GM23248 (cell line): ENCODE measurements around the gene SPRTN. TPM values are rescaled to one million over a fixed set of nuclear protein-coding genes. Genes with fewer than 3 reads are reported as not detected.
"Not testable (repeated sequence)": the region's sequence is repeated elsewhere in the genome, so short reads cannot be mapped to it uniquely, and the experiment has no call there.

Source experiments
- DNase-seq: peaks from one replicate; pipeline ENCODE4 v3.0.0-alpha.2; 2015
- H2AFZ ChIP-seq: fragments of 200-600 bp; sonication (generic); 2 replicates; pipeline ENCODE4 v1.6.1; 2016; ENCODE audit warnings: antibody characterized with exemption
- H3F3A ChIP-seq: fragments of 200-600 bp; sonication (generic); 2 replicates; pipeline ENCODE4 v1.6.1; 2016; ENCODE audit warnings: mild to moderate bottlenecking, antibody characterized with exemption, mixed run types; ENCODE audit not compliant: insufficient read depth
- H3K27ac ChIP-seq: fragments of 200-600 bp; sonication (generic); 2 replicates; pipeline ENCODE4 v1.5.1; 2016; ENCODE audit warnings: mild to moderate bottlenecking
- H3K27me3 ChIP-seq: fragments of 200-600 bp; sonication (generic); replicated peaks from 2 replicates; pipeline ENCODE4 v1.6.1; 2016; ENCODE audit warnings: mild to moderate bottlenecking; ENCODE audit not compliant: insufficient read depth
- H3K36me3 ChIP-seq: fragments of 200-600 bp; sonication (generic); 2 replicates; pipeline ENCODE4 v1.6.1; 2016; ENCODE audit warnings: low read depth, mild to moderate bottlenecking
- H3K4me1 ChIP-seq: fragments of 200-600 bp; sonication (generic); 2 replicates; pipeline ENCODE4 v1.6.1; 2016; ENCODE audit warnings: mild to moderate bottlenecking; ENCODE audit not compliant: insufficient read depth
- H3K4me2 ChIP-seq: fragments of 200-600 bp; sonication (generic); one replicate; pipeline ENCODE4 v1.6.1; 2016; ENCODE audit warnings: mild to moderate bottlenecking; ENCODE audit not compliant: unreplicated experiment
- H3K4me3 ChIP-seq: fragments of 200-600 bp; sonication (generic); 2 replicates; pipeline ENCODE4 v1.5.1; 2016; ENCODE audit warnings: mild to moderate bottlenecking
- H3K79me2 ChIP-seq: fragments of 200-600 bp; sonication (generic); 2 replicates; pipeline ENCODE4 v1.6.1; 2016; ENCODE audit warnings: mild to moderate bottlenecking; ENCODE audit not compliant: insufficient read depth
- H3K9ac ChIP-seq: fragments of 200-600 bp; sonication (generic); 2 replicates; pipeline ENCODE4 v1.6.1; 2016; ENCODE audit warnings: mild to moderate bottlenecking
- H3K9me2 ChIP-seq: fragments of 200-600 bp; sonication (generic); 2 replicates; pipeline ENCODE4 v1.6.1; 2016; ENCODE audit warnings: mixed run types, mild to moderate bottlenecking, moderate library complexity; ENCODE audit not compliant: insufficient read depth
- H3K9me3 ChIP-seq: fragments of 200-600 bp; sonication (generic); one replicate; pipeline ENCODE4 v1.6.1; 2017; ENCODE audit warnings: low read depth
- H4K20me1 ChIP-seq: fragments of 200-600 bp; sonication (generic); 2 replicates; pipeline ENCODE4 v1.6.0; 2016; ENCODE audit not compliant: insufficient read depth
- EZH2 ChIP-seq: fragments of 200-600 bp; sonication (generic); IDR thresholded peaks from 2 replicates; pipeline ENCODE4 v1.6.1; 2018; ENCODE audit warnings: antibody characterized with exemption, mild to moderate bottlenecking; ENCODE audit not compliant: insufficient read depth, poor library complexity, severe bottlenecking
- EZH2phosphoT487 ChIP-seq: fragments of 200-600 bp; sonication (generic); IDR thresholded peaks from 2 replicates; pipeline ENCODE4 v1.6.1; 2018; ENCODE audit warnings: antibody characterized with exemption, moderate library complexity, mild to moderate bottlenecking, low read depth; ENCODE audit not compliant: insufficient read depth
- WGBS, 2 experiments: methylation state at CpG; one replicate each; pipeline ENCODE4 v1.1.6; 2015 to 2017; ENCODE audit warnings: low lambda C conversion rate in 2 of 2, low coverage in 1 of 2; ENCODE audit errors: missing lambda C conversion rate in 2 of 2; 5-methylcytosine and 5-hydroxymethylcytosine counted together
- in situ Hi-C: fragments of 300-500 bp; cut with MboI; formaldehyde crosslinking; loops from 2 replicates; pipeline ENCODE4 v1.15.0; 2020
- polyA plus RNA-seq: library from polyadenylated mRNA; unstranded; fragments of >200 nt; fragmentation: Nextera tagmentation; extraction: Ambion mirVana; gene quantifications from 2 replicates; pipeline ENCODE4 v1.2.1, GENCODE V29; 2016
- total RNA-seq: library from RNA; depleted of rRNA; stranded (reverse); fragments of >200 nt; shearing (Covaris generic); gene quantifications from 2 replicates; pipeline ENCODE4 v1.2.3, GENCODE V29; 2014

Gene SPRTN
- total and polyA plus RNA-seq, 2 experiments from 2014 or later: 10.4 to 15.9 TPM

DNA sequence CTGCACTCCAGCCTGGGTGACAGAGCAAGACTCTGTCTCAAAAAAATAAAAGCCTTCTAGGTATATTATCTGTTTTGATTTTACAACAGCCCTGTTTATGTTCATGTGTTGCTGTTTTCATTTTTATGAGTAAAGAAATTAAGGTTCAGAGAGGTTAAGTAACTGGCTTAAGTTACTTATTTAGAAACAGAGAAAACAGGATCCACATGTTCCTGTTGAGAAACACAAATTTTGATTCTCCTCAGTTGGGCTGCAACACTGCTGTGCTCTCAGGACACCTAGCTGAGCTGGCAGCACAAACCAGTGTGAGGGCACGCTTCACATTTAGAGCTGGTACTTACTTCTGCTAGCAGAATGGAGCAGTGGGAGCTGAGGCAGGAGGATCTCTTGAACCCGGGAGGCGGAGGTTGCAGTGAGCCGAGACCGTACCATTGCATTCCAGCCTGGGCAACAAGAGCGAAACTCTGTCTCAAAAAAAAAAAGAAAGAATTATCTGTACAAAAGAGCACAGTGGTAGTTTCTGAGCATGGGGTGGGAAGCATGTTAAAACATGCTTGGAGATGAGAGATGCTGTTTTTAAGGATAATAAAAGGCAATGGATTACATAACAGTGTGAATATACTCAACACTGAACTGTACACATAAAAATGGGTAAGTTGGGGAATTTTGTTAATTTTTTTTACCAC lies 2.4 kb downstream of the SPRTN start:
- in situ Hi-C loops: loop anchor here (10.0 kb wide), 1 partner anchor 244 kb away; no protein-coding TSS in a partner anchor

DNA sequence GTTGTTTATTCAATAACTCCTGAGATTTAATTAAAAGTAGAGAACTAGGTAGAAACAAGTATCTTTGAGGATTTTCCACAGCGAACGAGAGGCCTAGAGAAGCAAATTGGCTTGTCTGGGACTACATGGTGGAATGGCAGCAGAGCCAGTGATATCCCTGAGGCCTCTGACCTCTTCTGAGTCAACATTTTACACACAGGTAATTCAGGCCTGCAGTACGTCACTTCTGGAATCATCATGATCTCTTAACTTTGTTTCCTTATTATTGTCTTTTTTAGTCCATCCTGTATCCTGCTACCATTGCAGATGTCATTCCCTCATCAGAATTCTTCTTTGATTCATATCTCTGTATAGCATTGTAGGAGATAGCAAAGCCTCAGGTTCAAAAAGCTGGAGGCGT lies 9.9 kb downstream of the SPRTN start:
- Histone ChIP-seq H2AFZ (no peak overlapping the region), H3K36me3 (peaks cover 25% of the 10 kb centered on the region), H3K4me3 (no peak overlapping the region), H4K20me1 (no peaks in the 10 kb centered on the region; the same call in 1 of the 2 replicates), H3K9me2 (no peaks in the 10 kb centered on the region), H3K9me3 (no peaks in the 10 kb centered on the region), H3K4me1 (no peaks in the 10 kb centered on the region), H3K9ac (no peak overlapping the region), H3K27ac (no peak overlapping the region), H3F3A (no peaks in the 10 kb centered on the region), H3K79me2 (peaks cover 43% of the 10 kb centered on the region), H3K27me3 (no peaks in the 10 kb centered on the region), H3K4me2 (no peak overlapping the region)
- WGBS, 2 experiments: 95 to 96% methylated on average over 4 of the region's 4 CpGs
- in situ Hi-C loops: loop anchor here (10.0 kb wide), 1 partner anchor 237 kb away; no protein-coding TSS in a partner anchor
- no peak for TF ChIP-seq EZH2
- no peak for DNase-seq

More for the DNA sequence above, 2.4 kb downstream of the SPRTN start:
- WGBS, 2 experiments: 96 to 98% methylated on average over 6 of the region's 6 CpGs
- Histone ChIP-seq H3K9me2 (no peaks in the 10 kb centered on the region), H3K9ac (no peak overlapping the region), H3K9me3 (no peaks in the 10 kb centered on the region), H3K36me3 (peaks cover 4% of the 10 kb centered on the region; the same call in 1 of the 2 replicates), H3F3A (no peaks in the 10 kb centered on the region), H3K4me3 (no peak overlapping the region), H4K20me1 (peaks cover 8% of the 10 kb centered on the region; the same call in 1 of the 2 replicates), H3K27ac (no peak overlapping the region), H3K4me1 (peaks cover 18% of the 10 kb centered on the region; the same call in 1 of the 2 replicates), H3K27me3 (no peaks in the 10 kb centered on the region), H3K79me2 (peaks cover 94% of the 10 kb centered on the region), H3K4me2 (no peak overlapping the region), H2AFZ (no peak overlapping the region)
- TF ChIP-seq EZH2: no peak
- no peak for TF ChIP-seq EZH2phosphoT487
- no peak for DNase-seq

DNA sequence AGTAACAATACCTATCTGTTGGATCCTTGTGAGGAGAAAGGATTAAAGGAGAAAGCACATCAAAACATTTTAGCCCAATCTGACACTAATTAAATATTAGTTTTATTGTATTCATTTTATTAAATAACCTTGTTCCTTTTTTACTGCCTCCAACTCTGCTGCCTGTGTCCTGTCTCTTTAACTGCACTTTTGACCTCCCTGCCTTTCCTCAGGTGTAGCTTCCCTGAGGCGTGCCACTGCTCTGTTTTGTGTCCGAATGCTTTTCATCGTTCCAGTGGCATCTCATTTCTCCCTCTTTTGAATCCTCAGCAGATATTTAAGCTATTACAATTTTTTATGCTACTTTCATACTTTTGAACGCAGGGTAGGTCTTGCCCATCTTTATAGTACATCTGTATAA lies 10.3 kb downstream of the SPRTN start:
- Histone ChIP-seq H3K4me2 (no peak overlapping the region), H3K27ac (no peak overlapping the region), H3F3A (no peaks in the 10 kb centered on the region), H3K27me3 (no peaks in the 10 kb centered on the region), H3K9ac (no peak overlapping the region), H2AFZ (no peak overlapping the region), H3K36me3 (peaks cover 28% of the 10 kb centered on the region), H3K9me3 (no peaks in the 10 kb centered on the region), H3K4me3 (no peak overlapping the region), H3K79me2 (peaks cover 38% of the 10 kb centered on the region), H3K9me2 (no peaks in the 10 kb centered on the region), H4K20me1 (no peaks in the 10 kb centered on the region; the same call in 1 of the 2 replicates), H3K4me1 (no peaks in the 10 kb centered on the region)
- no peak for TF ChIP-seq EZH2phosphoT487
- TF ChIP-seq EZH2: no peak
- in situ Hi-C loops: loop anchor here (10.0 kb wide), 1 partner anchor 236 kb away; no protein-coding TSS in a partner anchor
- 99 to 100% methylated on average over 4 of the region's 4 CpGs for whole genome bisulfite sequencing, 2 experiments
- DNase-seq: no peak

DNA sequence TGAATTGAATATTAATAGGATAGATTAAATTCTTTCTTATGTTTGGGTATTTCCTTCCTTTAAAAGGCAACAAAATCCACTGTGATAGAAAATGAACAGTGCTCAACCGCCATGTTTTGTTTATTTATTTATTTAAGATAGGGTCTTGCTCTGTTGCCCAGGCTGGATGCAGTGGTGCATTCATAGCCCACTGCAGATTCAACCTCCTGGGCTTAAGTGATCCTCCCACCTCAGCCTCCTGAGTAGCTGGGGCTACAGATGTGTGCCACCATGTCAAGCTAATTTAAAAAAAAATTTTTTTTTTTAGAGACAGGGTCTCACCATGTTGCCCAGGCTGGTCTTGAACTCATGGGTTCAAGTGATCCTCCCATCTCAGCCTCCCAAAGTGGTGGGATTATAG lies 10.8 kb downstream of the SPRTN start:
- not testable (repeated sequence) for H2AFZ ChIP-seq, H3F3A ChIP-seq, H3K9me3 ChIP-seq, DNase-seq, H3K27ac ChIP-seq, H3K4me2 ChIP-seq, H3K9ac ChIP-seq, H3K27me3 ChIP-seq, H4K20me1 ChIP-seq, H3K4me3 ChIP-seq, H3K9me2 ChIP-seq, H3K4me1 ChIP-seq
- peaks cover 34% of the 10 kb centered on the region for H3K79me2 ChIP-seq
- H3K36me3 ChIP-seq: peaks cover 30% of the 10 kb centered on the region
- in situ Hi-C loops: loop anchor here (10.0 kb wide), 1 partner anchor 236 kb away; no protein-coding TSS in a partner anchor
- 95 to 97% methylated on average over 1 of the region's 1 CpG for WGBS, 2 experiments
